ENCODE measurements around the gene CNTN2.

Gene CNTN2

GRCh38 chr1:205014783-205015182 is 28.2 kb upstream of the CNTN2 start:
- H3K4me1 ChIP-seq (ENCODE audit: low read depth, poor library complexity, severe bottlenecking), result no peaks in the 10 kb centered on the region
- H3K4me2 ChIP-seq, result no peak overlapping the region
- peaks cover 98% of the 10 kb centered on the region for H3K27me3 ChIP-seq (ENCODE audit: insufficient read depth, low read depth)
- no peak overlapping the region for H3K27ac ChIP-seq
- no peak overlapping the region for H3K4me3 ChIP-seq (IDR thresholded peaks at IDR 0.05; ENCODE audit: insufficient read depth, low read depth, low read length)
- no peak overlapping the region for H2AFZ ChIP-seq (ENCODE audit: low read depth)
- no peak for TF ChIP-seq CTCF (conservative IDR thresholded peaks at IDR 0.05; ENCODE audit: low read depth, low read length)
- H4K20me1 ChIP-seq (ENCODE audit: insufficient read depth), result no peaks in the 10 kb centered on the region
- no peaks in the 10 kb centered on the region for H3K79me2 ChIP-seq (ENCODE audit: insufficient read depth, low read depth)
- no peak overlapping the region for H3K9ac ChIP-seq
- no peaks in the 10 kb centered on the region for H3K36me3 ChIP-seq (ENCODE audit: insufficient read depth)

GRCh38 chr1:205015241-205015640 is 27.8 kb upstream of the CNTN2 start:
- Histone ChIP-seq H3K36me3 (ENCODE audit: insufficient read depth) (no peaks in the 10 kb centered on the region), H3K79me2 (ENCODE audit: insufficient read depth, low read depth) (no peaks in the 10 kb centered on the region), H3K4me3 (IDR thresholded peaks at IDR 0.05; ENCODE audit: insufficient read depth, low read depth, low read length) (no peak overlapping the region), H3K27ac (no peak overlapping the region), H3K27me3 (ENCODE audit: insufficient read depth, low read depth) (peaks cover 98% of the 10 kb centered on the region), H3K9ac (no peak overlapping the region), H3K4me1 (ENCODE audit: low read depth, poor library complexity, severe bottlenecking) (no peaks in the 10 kb centered on the region), H2AFZ (ENCODE audit: low read depth) (no peak overlapping the region), H4K20me1 (ENCODE audit: insufficient read depth) (no peaks in the 10 kb centered on the region), H3K4me2 (no peak overlapping the region)
- no peak for TF ChIP-seq CTCF (conservative IDR thresholded peaks at IDR 0.05; ENCODE audit: low read depth, low read length)

GRCh38 chr1:205016075-205016474 is 26.9 kb upstream of the CNTN2 start:
- no peak overlapping the region for H3K27ac ChIP-seq
- H2AFZ ChIP-seq (ENCODE audit: low read depth), result no peak overlapping the region
- H3K4me2 ChIP-seq, result no peak overlapping the region
- no peak overlapping the region for H3K4me3 ChIP-seq (IDR thresholded peaks at IDR 0.05; ENCODE audit: insufficient read depth, low read depth, low read length)
- no peaks in the 10 kb centered on the region for H4K20me1 ChIP-seq (ENCODE audit: insufficient read depth)
- no peak for TF ChIP-seq CTCF (conservative IDR thresholded peaks at IDR 0.05; ENCODE audit: low read depth, low read length)
- H3K79me2 ChIP-seq (ENCODE audit: insufficient read depth, low read depth), result no peaks in the 10 kb centered on the region
- H3K9ac ChIP-seq, result no peak overlapping the region
- no peaks in the 10 kb centered on the region for H3K36me3 ChIP-seq (ENCODE audit: insufficient read depth)
- peaks cover 98% of the 10 kb centered on the region for H3K27me3 ChIP-seq (ENCODE audit: insufficient read depth, low read depth)
- H3K4me1 ChIP-seq (ENCODE audit: low read depth, poor library complexity, severe bottlenecking), result no peaks in the 10 kb centered on the region

GRCh38 chr1:205016584-205016983 is 26.4 kb upstream of the CNTN2 start:
- H3K36me3 ChIP-seq (ENCODE audit: insufficient read depth), result no peaks in the 10 kb centered on the region
- no peak overlapping the region for H3K4me3 ChIP-seq (IDR thresholded peaks at IDR 0.05; ENCODE audit: insufficient read depth, low read depth, low read length)
- H4K20me1 ChIP-seq (ENCODE audit: insufficient read depth), result no peaks in the 10 kb centered on the region
- no peak overlapping the region for H3K4me2 ChIP-seq
- no peak for TF ChIP-seq CTCF (conservative IDR thresholded peaks at IDR 0.05; ENCODE audit: low read depth, low read length)
- H2AFZ ChIP-seq (ENCODE audit: low read depth), result no peak overlapping the region
- no peaks in the 10 kb centered on the region for H3K79me2 ChIP-seq (ENCODE audit: insufficient read depth, low read depth)
- H3K9ac ChIP-seq, result no peak overlapping the region
- peaks cover 98% of the 10 kb centered on the region for H3K27me3 ChIP-seq (ENCODE audit: insufficient read depth, low read depth)
- H3K4me1 ChIP-seq (ENCODE audit: low read depth, poor library complexity, severe bottlenecking), result no peaks in the 10 kb centered on the region
- H3K27ac ChIP-seq, result no peak overlapping the region
